IMR-90 (cell line): ENCODE measurements around the gene SLC9B1. TPM values are rescaled to one million over a fixed set of nuclear protein-coding genes. Genes with fewer than 3 reads are reported as not detected.
"Not testable (repeated sequence)": the region's sequence is repeated elsewhere in the genome, so short reads cannot be mapped to it uniquely, and the experiment has no call there.

ENCODE experiments used
- ATAC-seq: fragments of 200-7000 bp; cut with Tn5 transposase; 2 replicates; pipeline ENCODE4 v1.9.1; 2020; ENCODE audit warnings: low read depth, mild to moderate bottlenecking, moderate library complexity
- BruUV-seq: library from RNA; stranded (reverse); fragments of 400-500 nt; replicated peaks from 2 replicates; lab custom pipeline; 2021; lab: Mats Ljungman, UMichigan
- CTCF ChIA-PET: fragments of 300-600 bp; formaldehyde crosslinking; extraction: SDS; loops from one replicate; lab custom pipeline; 2021; ENCODE audit warnings: antibody characterized with exemption; lab: Yijun Ruan, JAX
- POLR2A ChIA-PET: fragments of 300-600 bp; sonication (Branson Sonifier 250); formaldehyde crosslinking; loops from one replicate; lab custom pipeline; 2022; ENCODE audit warnings: antibody characterized with exemption; ENCODE audit not compliant: unreplicated experiment; lab: Charles Lee
- DNase-seq: peaks from one replicate; pipeline ENCODE4 v3.0.0; 2013
- H2AFZ ChIP-seq: replicated peaks from 2 replicates; pipeline ENCODE3; 2013; ENCODE audit warnings: low read length, mild to moderate bottlenecking; ENCODE audit not compliant: poor library complexity
- H2AK5ac ChIP-seq: 2 replicates; pipeline ENCODE4 v1.6.1; 2013; ENCODE audit warnings: low read depth, low read length, inconsistent platforms
- H2AK9ac ChIP-seq: replicated peaks from 2 replicates; pipeline ENCODE3; 2013; ENCODE audit warnings: mild to moderate bottlenecking, low read depth, low read length, moderate library complexity; ENCODE audit not compliant: poor library complexity
- H2BK120ac ChIP-seq: 2 replicates; pipeline ENCODE4 v1.6.1; 2013; ENCODE audit warnings: low read depth, low read length, inconsistent platforms
- H2BK15ac ChIP-seq: 3 replicates; pipeline ENCODE4 v1.6.1; 2013; ENCODE audit warnings: low read depth, low read length, inconsistent platforms
- H2BK20ac ChIP-seq: 2 replicates; pipeline ENCODE4 v1.6.1; 2013; ENCODE audit warnings: low read depth, mild to moderate bottlenecking, inconsistent platforms, low read length, moderate library complexity
- H2BK5ac ChIP-seq: 2 replicates; pipeline ENCODE4 v1.6.1; 2013; ENCODE audit warnings: mild to moderate bottlenecking, low read depth, low read length, inconsistent platforms; ENCODE audit not compliant: poor library complexity, severe bottlenecking
- H3K14ac ChIP-seq: replicated peaks from 2 replicates; pipeline ENCODE4 v1.6.1; 2013; ENCODE audit warnings: low read depth, low read length, inconsistent platforms
- H3K18ac ChIP-seq: 2 replicates; pipeline ENCODE4 v1.6.1; 2013; ENCODE audit warnings: low read depth, low read length, control low read depth
- H3K23ac ChIP-seq: 2 replicates; pipeline ENCODE4 v1.6.1; 2013; ENCODE audit warnings: low read depth, low read length, inconsistent platforms
- H3K27ac ChIP-seq: 2 replicates; pipeline ENCODE4 v1.5.1; 2013; ENCODE audit warnings: mild to moderate bottlenecking, control low read depth, low read length; ENCODE audit not compliant: insufficient read depth
- H3K27me3 ChIP-seq: 2 replicates; pipeline ENCODE4 v1.6.1; 2013; ENCODE audit warnings: low read length; ENCODE audit not compliant: control insufficient read depth, insufficient read depth
- H3K36me3 ChIP-seq: 2 replicates; pipeline ENCODE4 v1.6.1; 2013; ENCODE audit warnings: low read length, mixed read lengths; ENCODE audit not compliant: control insufficient read depth, insufficient read depth
- H3K4ac ChIP-seq: 2 replicates; pipeline ENCODE4 v1.6.1; 2013; ENCODE audit warnings: low read depth, low read length, inconsistent platforms
- H3K4me1 ChIP-seq: 2 replicates; pipeline ENCODE4 v1.6.1; 2013; ENCODE audit warnings: low read length, mixed read lengths; ENCODE audit not compliant: control insufficient read depth, insufficient read depth
- H3K4me2 ChIP-seq: 2 replicates; pipeline ENCODE4 v1.6.1; 2013; ENCODE audit warnings: low read depth, mild to moderate bottlenecking, control low read depth, low read length, moderate library complexity
- H3K4me3 ChIP-seq: 2 replicates; pipeline ENCODE4 v1.5.1; 2013; ENCODE audit warnings: low read depth, mild to moderate bottlenecking, control low read depth, low read length, moderate library complexity; ENCODE audit not compliant: insufficient read depth
- H3K56ac ChIP-seq: 2 replicates; pipeline ENCODE4 v1.6.1; 2013; ENCODE audit warnings: low read length, inconsistent platforms; ENCODE audit not compliant: insufficient read depth; ENCODE audit errors: extremely low read depth
- H3K79me1 ChIP-seq, 2 experiments: 2 replicates each; pipeline ENCODE4 v1.6.1; 2013; ENCODE audit warnings: low read length in 2 of 2, inconsistent platforms in 1 of 2, low read depth in 1 of 2
- H3K9ac ChIP-seq: 2 replicates; pipeline ENCODE4 v1.6.1; 2013; ENCODE audit warnings: low read depth, low read length, control low read depth
- H3K9me1 ChIP-seq: 2 replicates; pipeline ENCODE4 v1.6.1; 2013; ENCODE audit warnings: low read length, inconsistent platforms; ENCODE audit not compliant: insufficient read depth
- H3K9me3 ChIP-seq: 2 replicates; pipeline ENCODE4 v1.6.1; 2013; ENCODE audit warnings: low read length; ENCODE audit not compliant: control insufficient read depth, insufficient read depth
- H4K20me1 ChIP-seq: 2 replicates; pipeline ENCODE4 v1.6.1; 2013; ENCODE audit warnings: low read length, inconsistent platforms; ENCODE audit not compliant: insufficient read depth
- H4K5ac ChIP-seq: 2 replicates; pipeline ENCODE4 v1.6.1; 2013; ENCODE audit warnings: mild to moderate bottlenecking, low read depth, low read length, control low read depth
- H4K8ac ChIP-seq, 2 experiments: 2 replicates each; pipeline ENCODE4 v1.6.1; 2013; ENCODE audit warnings: low read depth in 2 of 2, low read length in 2 of 2, control low read depth in 1 of 2, inconsistent platforms in 1 of 2
- H4K91ac ChIP-seq: 2 replicates; pipeline ENCODE4 v1.6.1; 2013; ENCODE audit warnings: low read depth, low read length, inconsistent platforms; ENCODE audit not compliant: insufficient read depth
- WGBS, 2 experiments: methylation state at CpG; one replicate each; pipeline versions ENCODE4 v1.1.5 to v1.1.7; 2013; ENCODE audit warnings: missing lambda C conversion rate in 2 of 2; ENCODE audit not compliant: insufficient read length in 1 of 2; ENCODE audit errors: extremely low coverage in 2 of 2; 5-methylcytosine and 5-hydroxymethylcytosine counted together
- dilution Hi-C: fragments of 300-500 bp; cut with HindIII; formaldehyde crosslinking; loops from one replicate; pipeline ENCODE4 v1.14.3; 2018; ENCODE audit warnings: low sequenced_read_pairs; ENCODE audit not compliant: unreplicated experiment
- in situ Hi-C: fragments of 300-500 bp; cut with MboI; formaldehyde crosslinking; loops from 3 replicates; pipeline ENCODE4 v1.14.3; 2019; ENCODE audit warnings: low sequenced_read_pairs, inconsistent platforms, mixed read lengths
- intact Hi-C: fragments of 100-400 bp; cut with micrococcal nuclease; formaldehyde crosslinking; loops from 2 replicates; pipeline ENCODE4 v1.10.0; 2022
- polyA plus RNA-seq, 3 experiments: library from polyadenylated mRNA; depleted of rRNA; stranded (reverse); fragments of >200 nt; gene quantifications; 2 replicates each; pipeline ENCODE4 v1.2.3, GENCODE V29; 2012; ENCODE audit warnings: low replicate concordance in 1 of 3
- total RNA-seq: library from RNA; depleted of rRNA; stranded (reverse); fragments of >200 nt; gene quantifications from 2 replicates; pipeline ENCODE4 v1.2.3, GENCODE V29; 2012

SLC9B1 gene
- total and polyA plus RNA-seq, 2 of the 4 experiments (the other 2 are of a cell fraction), result 0.07 to 0.18 TPM

DNA sequence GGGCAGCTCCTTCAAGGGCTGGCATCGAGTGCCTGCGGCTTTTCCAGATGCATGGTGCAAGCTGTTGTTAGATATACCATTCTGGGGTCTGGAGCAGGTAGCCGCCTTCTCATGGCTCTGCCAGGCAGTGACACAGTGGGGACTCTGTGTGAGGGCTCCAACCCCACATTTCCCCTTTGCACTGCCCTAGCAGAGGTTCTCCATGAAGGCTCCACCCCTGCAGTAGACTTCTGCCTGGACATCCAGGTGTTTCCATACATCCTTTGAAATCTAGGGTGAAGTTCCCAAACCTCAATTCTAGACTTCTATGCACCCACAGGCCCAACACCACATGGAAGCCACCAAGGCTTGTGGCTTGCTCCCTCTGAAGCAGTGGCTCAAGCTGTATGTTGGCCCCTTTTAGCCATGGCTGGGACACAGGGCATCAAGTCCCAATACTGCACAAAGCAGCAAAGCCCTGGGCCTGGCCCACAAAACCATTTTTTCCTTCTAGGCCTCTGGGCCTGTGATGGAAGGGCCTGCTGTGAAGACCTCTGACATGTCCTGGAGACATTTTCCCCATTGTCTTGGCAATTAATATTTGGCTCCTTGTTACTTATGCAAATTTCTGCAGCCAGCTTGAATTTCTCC is 141.9 kb downstream of the SLC9B1 start:
- H3K9me1 ChIP-seq, H3K9ac ChIP-seq, H4K8ac ChIP-seq, H3K56ac ChIP-seq, H3K23ac ChIP-seq, DNase-seq, H3K4me3 ChIP-seq, BruUV-seq, H2AK9ac ChIP-seq, H4K20me1 ChIP-seq, POLR2A ChIA-PET, H2AK5ac ChIP-seq, H2BK15ac ChIP-seq, H2BK5ac ChIP-seq, H3K4me1 ChIP-seq, H3K18ac ChIP-seq, H3K14ac ChIP-seq, in situ Hi-C loops, H2BK20ac ChIP-seq, H3K36me3 ChIP-seq, CTCF ChIA-PET, ATAC-seq, H2AFZ ChIP-seq, intact Hi-C loops, H2BK120ac ChIP-seq, H3K4me2 ChIP-seq, H4K91ac ChIP-seq, H3K4ac ChIP-seq, H3K9me3 ChIP-seq, H3K27me3 ChIP-seq, dilution Hi-C loops, H3K27ac ChIP-seq, H4K5ac ChIP-seq: not testable (repeated sequence)
- peaks cover 5 to 31% of the 10 kb centered on the region in 2 experiments for H3K79me1 ChIP-seq
- no CpG with 5 or more reads among the region's 3 CpGs for WGBS, 2 experiments
